H9 (cell line): ENCODE data around the gene TGM3. TPM values are rescaled to one million over a fixed set of nuclear protein-coding genes. Genes with fewer than 3 reads are reported as not detected.

Source experiments
- DNase-seq: peaks from one replicate; pipeline ENCODE4 v3.0.0-alpha.2; 2017
- H2AFZ ChIP-seq: one replicate; pipeline ENCODE4 v1.6.1; 2013; ENCODE audit warnings: mild to moderate bottlenecking, low read length, control low read depth, moderate library complexity
- H2AK5ac ChIP-seq: 2 replicates; pipeline ENCODE4 v1.6.1; 2013; ENCODE audit warnings: low read length, control low read depth, mixed read lengths; ENCODE audit not compliant: insufficient read length
- H2BK120ac ChIP-seq: one replicate; pipeline ENCODE4 v1.6.1; 2013; ENCODE audit warnings: low read depth, mild to moderate bottlenecking, low read length, control low read depth, inconsistent platforms; ENCODE audit not compliant: poor library complexity, severe bottlenecking
- H2BK12ac ChIP-seq: 2 replicates; pipeline ENCODE4 v1.6.1; 2013; ENCODE audit warnings: low read length, control low read depth, mixed read lengths, low read depth; ENCODE audit not compliant: insufficient read length
- H2BK15ac ChIP-seq: 2 replicates; pipeline ENCODE4 v1.6.1; 2013; ENCODE audit warnings: low read depth, low read length, control low read depth
- H2BK20ac ChIP-seq: one replicate; pipeline ENCODE4 v1.6.1; 2013; ENCODE audit warnings: low read depth, mild to moderate bottlenecking, low read length, control low read depth, inconsistent platforms; ENCODE audit not compliant: poor library complexity, severe bottlenecking
- H2BK5ac ChIP-seq: 2 replicates; pipeline ENCODE4 v1.6.1; 2013; ENCODE audit warnings: low read length, control low read depth, mixed read lengths; ENCODE audit not compliant: insufficient read length
- H3K14ac ChIP-seq: 2 replicates; pipeline ENCODE4 v1.6.1; 2013; ENCODE audit warnings: low read length, control low read depth; ENCODE audit not compliant: insufficient read depth
- H3K18ac ChIP-seq: 2 replicates; pipeline ENCODE4 v1.6.1; 2013; ENCODE audit warnings: low read depth, mild to moderate bottlenecking, mixed read lengths, low read length, control low read depth; ENCODE audit not compliant: insufficient read length
- H3K23ac ChIP-seq: 2 replicates; pipeline ENCODE4 v1.6.1; 2013; ENCODE audit warnings: low read length, control low read depth, mixed read lengths, low read depth; ENCODE audit not compliant: insufficient read length
- H3K23me2 ChIP-seq: 2 replicates; pipeline ENCODE4 v1.6.1; 2013; ENCODE audit warnings: low read depth, mild to moderate bottlenecking, mixed read lengths, low read length, control low read depth; ENCODE audit not compliant: insufficient read length, poor library complexity, severe bottlenecking
- H3K27ac ChIP-seq: 2 replicates; pipeline ENCODE4 v1.5.1; 2013; ENCODE audit warnings: low read length, control low read depth, mixed read lengths, low read depth; ENCODE audit not compliant: insufficient read length
- H3K27me3 ChIP-seq: 2 replicates; pipeline ENCODE4 v1.6.1; 2013; ENCODE audit warnings: low read length, control low read depth, inconsistent platforms; ENCODE audit not compliant: insufficient read depth
- H3K4ac ChIP-seq: 2 replicates; pipeline ENCODE4 v1.6.1; 2013; ENCODE audit warnings: low read depth, mild to moderate bottlenecking, control low read depth, inconsistent platforms, low read length, moderate library complexity
- H3K4me1 ChIP-seq: 2 replicates; pipeline ENCODE4 v1.6.1; 2013; ENCODE audit warnings: low read length, control low read depth, inconsistent platforms; ENCODE audit not compliant: insufficient read depth
- H3K4me2 ChIP-seq: 2 replicates; pipeline ENCODE4 v1.6.1; 2013; ENCODE audit warnings: low read length, control low read depth, mixed read lengths; ENCODE audit not compliant: insufficient read length, insufficient read depth
- H3K56ac ChIP-seq: 2 replicates; pipeline ENCODE4 v1.6.1; 2013; ENCODE audit warnings: low read depth, mild to moderate bottlenecking, mixed read lengths, low read length, control low read depth; ENCODE audit not compliant: insufficient read length
- H3K79me1 ChIP-seq: 2 replicates; pipeline ENCODE4 v1.6.1; 2013; ENCODE audit warnings: low read depth, mild to moderate bottlenecking, moderate library complexity, low read length, control low read depth, inconsistent platforms; ENCODE audit not compliant: insufficient read depth, poor library complexity, severe bottlenecking
- H3K79me2 ChIP-seq: 2 replicates; pipeline ENCODE4 v1.6.1; 2013; ENCODE audit warnings: low read length, control low read depth, inconsistent platforms; ENCODE audit not compliant: insufficient read depth
- H3K9ac ChIP-seq: 2 replicates; pipeline ENCODE4 v1.6.1; 2013; ENCODE audit warnings: low read length, control low read depth, mixed read lengths; ENCODE audit not compliant: insufficient read length; ENCODE audit errors: extremely low read depth
- H3K9me3 ChIP-seq: one replicate; pipeline ENCODE4 v1.6.1; 2013; ENCODE audit warnings: low read depth, low read length, inconsistent platforms; ENCODE audit not compliant: control insufficient read depth
- H3T11ph ChIP-seq: one replicate; pipeline ENCODE4 v1.6.1; 2013; ENCODE audit warnings: mild to moderate bottlenecking, low read length, control low read depth, inconsistent platforms
- H4K20me1 ChIP-seq: one replicate; pipeline ENCODE4 v1.6.1; 2013; ENCODE audit not compliant: control insufficient read depth, insufficient read length, insufficient read depth
- H4K5ac ChIP-seq: 2 replicates; pipeline ENCODE4 v1.6.1; 2013; ENCODE audit warnings: low read depth, mild to moderate bottlenecking, mixed read lengths, low read length, control low read depth; ENCODE audit not compliant: insufficient read length
- H4K8ac ChIP-seq: replicated peaks from 2 replicates; pipeline ENCODE4 v1.6.1; 2013; ENCODE audit warnings: low read length, control low read depth, mixed read lengths, low read depth; ENCODE audit not compliant: insufficient read length
- H4K91ac ChIP-seq: 2 replicates; pipeline ENCODE4 v1.6.1; 2013; ENCODE audit warnings: low read depth, mild to moderate bottlenecking, moderate library complexity, mixed read lengths, low read length, control low read depth; ENCODE audit not compliant: insufficient read length
- H3K27ac Mint-ChIP-seq, 3 experiments: 2 replicates in 2 of 3; 3 replicates in 1 of 3; pipeline ENCODE4 v1.8.0; 2020 to 2021; ENCODE audit warnings: mixed read lengths in 3 of 3, mild to moderate bottlenecking in 1 of 3, moderate library complexity in 1 of 3
- H3K27me3 Mint-ChIP-seq: 2 replicates; pipeline ENCODE4 v1.8.0; 2021; ENCODE audit warnings: low read depth, mild to moderate bottlenecking, moderate library complexity, mixed read lengths
- H3K36me3 Mint-ChIP-seq, 3 experiments: 2 replicates in 2 of 3; 3 replicates in 1 of 3; pipeline ENCODE4 v1.8.0; 2020 to 2021; ENCODE audit warnings: low read depth in 3 of 3, mixed read lengths in 3 of 3; ENCODE audit not compliant: insufficient read depth in 1 of 3
- H3K4me1 Mint-ChIP-seq, 2 experiments: 2 replicates each; pipeline ENCODE4 v1.8.0; 2020; ENCODE audit warnings: mixed read lengths in 2 of 2
- H3K4me3 Mint-ChIP-seq, 2 experiments: 2 replicates in 1 of 2; 3 replicates in 1 of 2; pipeline ENCODE4 v1.8.0; 2020 to 2021; ENCODE audit warnings: mild to moderate bottlenecking in 2 of 2, mixed read lengths in 2 of 2, moderate library complexity in 1 of 2
- H3K9me3 Mint-ChIP-seq, 2 experiments: 2 replicates in 1 of 2; 3 replicates in 1 of 2; pipeline ENCODE4 v1.8.0; 2020; ENCODE audit warnings: mild to moderate bottlenecking in 2 of 2, mixed read lengths in 2 of 2, moderate library complexity in 1 of 2
- CTCF ChIP-seq: fragments of 200-600 bp; sonication (generic); conservative IDR thresholded peaks from 3 replicates; pipeline ENCODE4 v1.8.0; 2021; ENCODE audit warnings: antibody characterized with exemption, mild to moderate bottlenecking
- WGBS: extraction: QIAGEN DNeasy Blood & Tissue Kit; methylation state at CpG from one replicate; pipeline ENCODE4 v1.1.7; 2013; ENCODE audit warnings: missing lambda C conversion rate, low lambda C conversion rate, mixed read lengths; ENCODE audit not compliant: insufficient read length; ENCODE audit errors: extremely low coverage; 5-methylcytosine and 5-hydroxymethylcytosine counted together
- total RNA-seq: library from RNA; stranded (reverse); gene quantifications from 2 replicates; pipeline ENCODE4 v1.2.1, GENCODE V29; 2021

Gene TGM3
- total RNA-seq, 1 experiment from 2014 or later = not detected

GRCh38 chr20:2337142-2337541 is 41.3 kb downstream of the TGM3 start:
- no peak overlapping the region for H3K9ac ChIP-seq
- no peak overlapping the region for H3K4ac ChIP-seq
- no peak overlapping the region for H3K18ac ChIP-seq
- H3K9me3 ChIP-seq = no peaks in the 10 kb centered on the region
- no peak overlapping the region for H3K14ac ChIP-seq
- H3K27me3 Mint-ChIP-seq = peaks cover 5% of the 10 kb centered on the region
- no peak overlapping the region for H2BK15ac ChIP-seq
- H2BK120ac ChIP-seq = no peak overlapping the region
- no peak overlapping the region for H3K27ac Mint-ChIP-seq
- H3K23me2 ChIP-seq = no peaks in the 10 kb centered on the region
- H2AFZ ChIP-seq = no peak overlapping the region
- no peak overlapping the region for H3K4me2 ChIP-seq
- no peak overlapping the region for H4K8ac ChIP-seq
- H4K5ac ChIP-seq = no peak overlapping the region
- no peaks in the 10 kb centered on the region for H3K9me3 Mint-ChIP-seq
- no peaks in the 10 kb centered on the region for H3K79me2 ChIP-seq
- no peak overlapping the region for H2BK5ac ChIP-seq
- no peaks in the 10 kb centered on the region for H3K27me3 ChIP-seq
- no peak overlapping the region for H3K4me3 Mint-ChIP-seq
- H4K91ac ChIP-seq = no peak overlapping the region
- H3T11ph ChIP-seq = no peak overlapping the region
- no peaks in the 10 kb centered on the region for H3K4me1 ChIP-seq
- no peaks in the 10 kb centered on the region for H3K36me3 Mint-ChIP-seq
- DNase-seq = no peak
- no peak overlapping the region for H2AK5ac ChIP-seq
- WGBS = no CpG with 5 or more reads among the region's 5 CpGs
- H3K4me1 Mint-ChIP-seq = no peaks in the 10 kb centered on the region; a peak in 1 of 4 replicates
- no peaks in the 10 kb centered on the region for H3K79me1 ChIP-seq
- no peak overlapping the region for H2BK20ac ChIP-seq
- H3K23ac ChIP-seq = no peak overlapping the region
- no peak for TF ChIP-seq CTCF
- no peak overlapping the region for H2BK12ac ChIP-seq
- no peak overlapping the region for H3K56ac ChIP-seq
- no peak overlapping the region for H3K27ac ChIP-seq
- no peaks in the 10 kb centered on the region for H4K20me1 ChIP-seq
